ENCODE results near the gene OR11A1.
"Not testable (repeated sequence)": the region's sequence is repeated elsewhere in the genome, so short reads cannot be mapped to it uniquely, and the experiment has no call there.

OR11A1 gene

GRCh38 chr6:29477923-29478450 is 21.1 kb upstream of the OR11A1 start:
- DNase-seq: no peak

- DNase-seq: no peak
Observed at GRCh38 chr6:29474996-29475395, 18.1 kb upstream of the OR11A1 start.

GRCh38 chr6:29466241-29466640 is 9.4 kb upstream of the OR11A1 start:
- no peak for DNase-seq

- DNase-seq: no peak
Observed at GRCh38 chr6:29465801-29466200, 8.9 kb upstream of the OR11A1 start.

- no peak for DNase-seq
Observed at GRCh38 chr6:29465279-29465678, 8.4 kb upstream of the OR11A1 start.

GRCh38 chr6:29462022-29462421 is 5.2 kb upstream of the OR11A1 start:
- DNase-seq: no peak

GRCh38 chr6:29461021-29461814 is 4.3 kb upstream of the OR11A1 start:
- no peak for DNase-seq

- DNase-seq: no peak
Observed at GRCh38 chr6:29451471-29452193, 5.2 kb downstream of the OR11A1 start.

- DNase-seq: no peak
Observed at GRCh38 chr6:29447670-29448069, 9.2 kb downstream of the OR11A1 start.

- DNase-seq: not testable (repeated sequence)
Observed at GRCh38 chr6:29444031-29444430, 12.8 kb downstream of the OR11A1 start.

- DNase-seq: no peak
Observed at GRCh38 chr6:29442719-29443118, 14.2 kb downstream of the OR11A1 start.

- DNase-seq: no peak
Observed at GRCh38 chr6:29439006-29439405, 17.9 kb downstream of the OR11A1 start, which contains the start of gene OR10C1. TSS of gene OR10C1 (plus strand) at chr6:29439306. CDS start at chr6:29440016, 710 bp downstream.

GRCh38 chr6:29436730-29437129 is 20.1 kb downstream of the OR11A1 start:
- not testable (repeated sequence) for DNase-seq

GRCh38 chr6:29426654-29427053 is 30.2 kb downstream of the OR11A1 start:
- no peak for DNase-seq

- no peak for DNase-seq
Observed at GRCh38 chr6:29425075-29425474, 31.8 kb downstream of the OR11A1 start.

GRCh38 chr6:29424575-29424974 is 32.3 kb downstream of the OR11A1 start:
- DNase-seq: no peak

- no peak for DNase-seq
Observed at GRCh38 chr6:29424168-29424567, 32.7 kb downstream of the OR11A1 start.

- no peak for DNase-seq
Observed at GRCh38 chr6:29419516-29419915, 37.4 kb downstream of the OR11A1 start.

- no peak for DNase-seq
Observed at GRCh38 chr6:29414588-29414987, 42.3 kb downstream of the OR11A1 start, which contains the start of gene OR12D1. TSS of gene OR12D1 (plus strand) at chr6:29414928.

GRCh38 chr6:29403801-29404200 is 53.1 kb downstream of the OR11A1 start:
- no peak for DNase-seq

- DNase-seq: no peak
Observed at GRCh38 chr6:29399525-29399924, 57.3 kb downstream of the OR11A1 start.

GRCh38 chr6:29395331-29395730 is 61.5 kb downstream of the OR11A1 start, which contains the start of gene OR12D2:
TSS of gene OR12D2 (plus strand) at chr6:29395631. CDS start at chr6:29396700, 1,069 bp downstream.
- DNase-seq: no peak

GRCh38 chr6:29388533-29388932 is 68.3 kb downstream of the OR11A1 start:
- no peak for DNase-seq

GRCh38 chr6:29376003-29376402 is 80.9 kb downstream of the OR11A1 start:
- DNase-seq: no peak

Measured in NCI-H69 (cell line).